ENCODE results near the gene EIF4A2. TPM values are rescaled to one million over a fixed set of nuclear protein-coding genes. Genes with fewer than 3 reads are reported as not detected.

Gene EIF4A2
- total and polyA plus RNA-seq, 2 of the 13 experiments (the other 11 are each of a cell fraction or from before 2014, with no cell fraction given), result 480 to 596 TPM

- TF ChIP-seq NFIC (IDR thresholded peaks at IDR 0.05; ENCODE audit: low read length) (peak; percentile 79), ZBTB20 (CRISPR knock-in tag; IDR thresholded peaks at IDR 0.05; ENCODE audit: borderline replicate concordance, low read depth) (peak; percentile 43; the same call in 1 of the 2 replicates), TGIF2 (CRISPR knock-in tag; IDR thresholded peaks at IDR 0.05) (peak; percentile 25; the same call in 1 of the 2 replicates), NFATC3 (CRISPR knock-in tag; IDR thresholded peaks at IDR 0.05) (peak; percentile 63; the same call in 1 of the 2 replicates), ZNF441 (CRISPR knock-in tag; IDR thresholded peaks at IDR 0.05; ENCODE audit: borderline replicate concordance) (peak; percentile 80; the same call in 1 of the 2 replicates), ZNF142 (CRISPR knock-in tag; IDR thresholded peaks at IDR 0.05) (peak; percentile 64; the same call in 1 of the 2 replicates), GABPB1 (CRISPR knock-in tag; IDR thresholded peaks at IDR 0.05) (peak; percentile 92), KDM2A (CRISPR knock-in tag; IDR thresholded peaks at IDR 0.05; ENCODE audit: borderline replicate concordance, low read depth) (peak; percentile 91), HMG20A (CRISPR knock-in tag; IDR thresholded peaks at IDR 0.05; ENCODE audit: borderline replicate concordance) (no peak), ZNF33A (CRISPR knock-in tag; IDR thresholded peaks at IDR 0.05; ENCODE audit: borderline replicate concordance) (peak; percentile 62; the same call in 1 of the 2 replicates), HMGA1 (CRISPR knock-in tag; conservative IDR thresholded peaks at IDR 0.05) (no peak), KLF11 (CRISPR knock-in tag; IDR thresholded peaks at IDR 0.05) (peak; percentile 63; the same call in 1 of the 2 replicates), SKIL (CRISPR knock-in tag; IDR thresholded peaks at IDR 0.05; ENCODE audit: borderline replicate concordance) (peak; percentile 65; the same call in 1 of the 2 replicates), ZNF138 (CRISPR knock-in tag; IDR thresholded peaks at IDR 0.05; ENCODE audit: low read depth) (peak; percentile 37; the same call in 1 of the 2 replicates)
- TF ChIP-seq, protein P1, sequence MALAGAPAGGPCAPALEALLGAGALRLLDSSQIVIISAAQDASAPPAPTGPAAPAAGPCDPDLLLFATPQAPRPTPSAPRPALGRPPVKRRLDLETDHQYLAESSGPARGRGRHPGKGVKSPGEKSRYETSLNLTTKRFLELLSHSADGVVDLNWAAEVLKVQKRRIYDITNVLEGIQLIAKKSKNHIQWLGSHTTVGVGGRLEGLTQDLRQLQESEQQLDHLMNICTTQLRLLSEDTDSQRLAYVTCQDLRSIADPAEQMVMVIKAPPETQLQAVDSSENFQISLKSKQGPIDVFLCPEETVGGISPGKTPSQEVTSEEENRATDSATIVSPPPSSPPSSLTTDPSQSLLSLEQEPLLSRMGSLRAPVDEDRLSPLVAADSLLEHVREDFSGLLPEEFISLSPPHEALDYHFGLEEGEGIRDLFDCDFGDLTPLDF (CRISPR knock-in tag; IDR thresholded peaks at IDR 0.05), result peak; percentile 92
- TF ChIP-seq, protein P2, sequence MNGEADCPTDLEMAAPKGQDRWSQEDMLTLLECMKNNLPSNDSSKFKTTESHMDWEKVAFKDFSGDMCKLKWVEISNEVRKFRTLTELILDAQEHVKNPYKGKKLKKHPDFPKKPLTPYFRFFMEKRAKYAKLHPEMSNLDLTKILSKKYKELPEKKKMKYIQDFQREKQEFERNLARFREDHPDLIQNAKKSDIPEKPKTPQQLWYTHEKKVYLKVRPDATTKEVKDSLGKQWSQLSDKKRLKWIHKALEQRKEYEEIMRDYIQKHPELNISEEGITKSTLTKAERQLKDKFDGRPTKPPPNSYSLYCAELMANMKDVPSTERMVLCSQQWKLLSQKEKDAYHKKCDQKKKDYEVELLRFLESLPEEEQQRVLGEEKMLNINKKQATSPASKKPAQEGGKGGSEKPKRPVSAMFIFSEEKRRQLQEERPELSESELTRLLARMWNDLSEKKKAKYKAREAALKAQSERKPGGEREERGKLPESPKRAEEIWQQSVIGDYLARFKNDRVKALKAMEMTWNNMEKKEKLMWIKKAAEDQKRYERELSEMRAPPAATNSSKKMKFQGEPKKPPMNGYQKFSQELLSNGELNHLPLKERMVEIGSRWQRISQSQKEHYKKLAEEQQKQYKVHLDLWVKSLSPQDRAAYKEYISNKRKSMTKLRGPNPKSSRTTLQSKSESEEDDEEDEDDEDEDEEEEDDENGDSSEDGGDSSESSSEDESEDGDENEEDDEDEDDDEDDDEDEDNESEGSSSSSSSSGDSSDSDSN (CRISPR knock-in tag; IDR thresholded peaks at IDR 0.05), result peak; percentile 84
Observed at GRCh38 chr3:186783058-186783730, at the start of gene EIF4A2 (continued).
